Measurements from ENCODE around the gene ZDHHC3.

The ZDHHC3 gene

DNA sequence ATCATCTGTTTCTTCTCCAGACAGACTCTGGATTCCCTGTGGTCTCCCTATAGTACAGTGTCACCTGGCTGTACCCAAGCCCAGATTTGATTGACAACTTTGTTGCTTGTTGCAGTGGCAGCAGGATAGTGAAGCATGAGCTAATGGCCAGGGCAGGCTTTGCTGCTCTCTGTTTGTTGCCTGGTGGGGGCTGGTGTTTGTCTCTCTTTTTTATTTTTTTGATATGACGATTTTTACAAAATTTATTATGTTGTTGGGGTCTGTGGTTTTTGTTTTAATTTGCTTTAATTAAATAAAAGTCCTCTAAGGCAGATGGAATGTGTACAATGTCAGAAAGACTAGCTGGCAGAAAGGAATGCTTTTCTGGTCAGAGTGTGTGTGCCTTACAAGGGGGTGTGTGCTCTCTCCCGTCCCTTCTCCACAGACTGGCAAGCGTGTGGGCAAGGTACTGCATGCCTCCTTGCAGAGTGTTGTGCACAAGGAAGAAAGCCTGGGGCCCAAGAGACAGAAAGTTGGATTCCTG, 34.9 kb upstream of the ZDHHC3 start:
- no peak for DNase-seq (ENCODE audit: low read depth in 1 of 2, low spot score in 1 of 2)
- TF ChIP-seq POLR2AphosphoS5 (IDR thresholded peaks at IDR 0.05; ENCODE audit: low read depth) (no peak), SPI1 (IDR thresholded peaks at IDR 0.05; ENCODE audit: borderline replicate concordance, low read depth) (no peak), GABPA (IDR thresholded peaks at IDR 0.05; ENCODE audit: low read depth) (no peak)
- TF ChIP-seq, protein P1, sequence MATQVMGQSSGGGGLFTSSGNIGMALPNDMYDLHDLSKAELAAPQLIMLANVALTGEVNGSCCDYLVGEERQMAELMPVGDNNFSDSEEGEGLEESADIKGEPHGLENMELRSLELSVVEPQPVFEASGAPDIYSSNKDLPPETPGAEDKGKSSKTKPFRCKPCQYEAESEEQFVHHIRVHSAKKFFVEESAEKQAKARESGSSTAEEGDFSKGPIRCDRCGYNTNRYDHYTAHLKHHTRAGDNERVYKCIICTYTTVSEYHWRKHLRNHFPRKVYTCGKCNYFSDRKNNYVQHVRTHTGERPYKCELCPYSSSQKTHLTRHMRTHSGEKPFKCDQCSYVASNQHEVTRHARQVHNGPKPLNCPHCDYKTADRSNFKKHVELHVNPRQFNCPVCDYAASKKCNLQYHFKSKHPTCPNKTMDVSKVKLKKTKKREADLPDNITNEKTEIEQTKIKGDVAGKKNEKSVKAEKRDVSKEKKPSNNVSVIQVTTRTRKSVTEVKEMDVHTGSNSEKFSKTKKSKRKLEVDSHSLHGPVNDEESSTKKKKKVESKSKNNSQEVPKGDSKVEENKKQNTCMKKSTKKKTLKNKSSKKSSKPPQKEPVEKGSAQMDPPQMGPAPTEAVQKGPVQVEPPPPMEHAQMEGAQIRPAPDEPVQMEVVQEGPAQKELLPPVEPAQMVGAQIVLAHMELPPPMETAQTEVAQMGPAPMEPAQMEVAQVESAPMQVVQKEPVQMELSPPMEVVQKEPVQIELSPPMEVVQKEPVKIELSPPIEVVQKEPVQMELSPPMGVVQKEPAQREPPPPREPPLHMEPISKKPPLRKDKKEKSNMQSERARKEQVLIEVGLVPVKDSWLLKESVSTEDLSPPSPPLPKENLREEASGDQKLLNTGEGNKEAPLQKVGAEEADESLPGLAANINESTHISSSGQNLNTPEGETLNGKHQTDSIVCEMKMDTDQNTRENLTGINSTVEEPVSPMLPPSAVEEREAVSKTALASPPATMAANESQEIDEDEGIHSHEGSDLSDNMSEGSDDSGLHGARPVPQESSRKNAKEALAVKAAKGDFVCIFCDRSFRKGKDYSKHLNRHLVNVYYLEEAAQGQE (IDR thresholded peaks at IDR 0.05; ENCODE audit: insufficient replicate concordance, low read depth): no peak
- TF ChIP-seq, protein P2, sequence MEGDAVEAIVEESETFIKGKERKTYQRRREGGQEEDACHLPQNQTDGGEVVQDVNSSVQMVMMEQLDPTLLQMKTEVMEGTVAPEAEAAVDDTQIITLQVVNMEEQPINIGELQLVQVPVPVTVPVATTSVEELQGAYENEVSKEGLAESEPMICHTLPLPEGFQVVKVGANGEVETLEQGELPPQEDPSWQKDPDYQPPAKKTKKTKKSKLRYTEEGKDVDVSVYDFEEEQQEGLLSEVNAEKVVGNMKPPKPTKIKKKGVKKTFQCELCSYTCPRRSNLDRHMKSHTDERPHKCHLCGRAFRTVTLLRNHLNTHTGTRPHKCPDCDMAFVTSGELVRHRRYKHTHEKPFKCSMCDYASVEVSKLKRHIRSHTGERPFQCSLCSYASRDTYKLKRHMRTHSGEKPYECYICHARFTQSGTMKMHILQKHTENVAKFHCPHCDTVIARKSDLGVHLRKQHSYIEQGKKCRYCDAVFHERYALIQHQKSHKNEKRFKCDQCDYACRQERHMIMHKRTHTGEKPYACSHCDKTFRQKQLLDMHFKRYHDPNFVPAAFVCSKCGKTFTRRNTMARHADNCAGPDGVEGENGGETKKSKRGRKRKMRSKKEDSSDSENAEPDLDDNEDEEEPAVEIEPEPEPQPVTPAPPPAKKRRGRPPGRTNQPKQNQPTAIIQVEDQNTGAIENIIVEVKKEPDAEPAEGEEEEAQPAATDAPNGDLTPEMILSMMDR (IDR thresholded peaks at IDR 0.05; ENCODE audit: insufficient read depth, low read length): no peak
- Histone ChIP-seq H3K4me3 (replicated peaks; ENCODE audit: insufficient read depth, low read length) (no peak overlapping the region), H3K27me3 (ENCODE audit: insufficient read depth, poor library complexity, severe bottlenecking) (no peaks in the 10 kb centered on the region), H3K27ac (replicated peaks) (no peak overlapping the region)

DNA sequence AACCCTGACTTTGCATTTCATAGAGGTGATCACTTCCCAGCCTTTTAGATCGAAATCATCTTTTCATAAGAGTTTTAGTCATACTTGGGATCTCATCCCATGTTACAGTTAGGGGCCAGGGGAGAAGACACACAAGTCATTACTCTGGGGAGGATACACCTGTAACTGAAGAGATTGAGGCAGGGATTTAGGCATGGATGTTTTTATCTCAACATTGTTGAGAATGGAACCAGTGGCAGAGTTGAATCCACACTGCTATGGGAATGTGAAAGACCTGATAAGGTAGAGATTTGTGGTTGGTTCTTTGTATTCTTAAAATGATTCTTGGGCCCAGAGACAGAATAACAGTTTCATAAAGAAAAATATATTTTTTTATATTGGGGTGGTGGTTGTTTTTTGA, 33.9 kb upstream of the ZDHHC3 start:
- TF ChIP-seq, protein P2 (IDR thresholded peaks at IDR 0.05; ENCODE audit: insufficient read depth, low read length): no peak
- TF ChIP-seq, protein P1 (IDR thresholded peaks at IDR 0.05; ENCODE audit: insufficient replicate concordance, low read depth): no peak
- TF ChIP-seq POLR2AphosphoS5 (IDR thresholded peaks at IDR 0.05; ENCODE audit: low read depth) (no peak), SPI1 (IDR thresholded peaks at IDR 0.05; ENCODE audit: borderline replicate concordance, low read depth) (no peak), GABPA (IDR thresholded peaks at IDR 0.05; ENCODE audit: low read depth) (no peak)
- Histone ChIP-seq H3K27me3 (ENCODE audit: insufficient read depth, poor library complexity, severe bottlenecking) (no peaks in the 10 kb centered on the region), H3K27ac (replicated peaks) (no peak overlapping the region), H3K4me3 (replicated peaks; ENCODE audit: insufficient read depth, low read length) (no peak overlapping the region)
- no peak for DNase-seq (ENCODE audit: low read depth in 1 of 2, low spot score in 1 of 2)

GRCh38 chr3:45008117-45008516, 32.1 kb upstream of the ZDHHC3 start:
- no peak overlapping the region for H3K27ac ChIP-seq (replicated peaks)
- TF ChIP-seq, protein P1 (IDR thresholded peaks at IDR 0.05; ENCODE audit: insufficient replicate concordance, low read depth): no peak
- TF ChIP-seq GABPA (IDR thresholded peaks at IDR 0.05; ENCODE audit: low read depth) (no peak), POLR2AphosphoS5 (IDR thresholded peaks at IDR 0.05; ENCODE audit: low read depth) (no peak), SPI1 (IDR thresholded peaks at IDR 0.05; ENCODE audit: borderline replicate concordance, low read depth) (no peak)
- TF ChIP-seq, protein P2 (IDR thresholded peaks at IDR 0.05; ENCODE audit: insufficient read depth, low read length): no peak
- DNase-seq (ENCODE audit: low read depth in 1 of 2, low spot score in 1 of 2): no peak
- H3K27me3 ChIP-seq (ENCODE audit: insufficient read depth, poor library complexity, severe bottlenecking): no peaks in the 10 kb centered on the region
- no peak overlapping the region for H3K4me3 ChIP-seq (replicated peaks; ENCODE audit: insufficient read depth, low read length)
